ENCODE data around the gene ARHGAP9. TPM values are rescaled to one million over a fixed set of nuclear protein-coding genes. Genes with fewer than 3 reads are reported as not detected.

ARHGAP9 gene
- total RNA-seq, 4 donors from 2014 or later = 3.2 to 6.3 (median 4.6) TPM

DNA sequence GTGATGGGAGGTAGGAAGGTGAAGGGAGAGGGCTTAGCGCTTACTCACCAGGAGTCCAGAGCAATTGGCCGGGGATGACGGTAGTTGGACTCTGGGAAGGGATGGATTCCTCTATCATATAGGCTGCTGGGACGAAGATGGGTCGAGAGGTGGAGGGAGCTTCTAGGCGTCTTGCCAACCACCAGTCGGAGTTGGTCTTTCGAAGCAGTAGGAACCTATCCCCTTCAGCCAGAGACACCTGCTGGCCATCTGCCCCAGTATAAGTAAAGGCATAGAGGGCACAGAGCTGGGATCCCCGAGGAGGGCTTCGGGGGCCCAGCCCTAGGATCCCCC, 657 bp downstream of the ARHGAP9 start:
- Histone ChIP-seq H3K27ac (no peak overlapping the region), H3K9me3 (no peaks in the 10 kb centered on the region), H3K4me3 (replicated peaks in 1 of 3) (no peak overlapping the region), H3K36me3 (no peaks in the 10 kb centered on the region), H3K27me3 (peaks cover 14% of the 10 kb centered on the region), H3K4me1 (peaks cover 13 to 16% of the 10 kb centered on the region in 2 donors)
- no peak for TF ChIP-seq CTCF (IDR thresholded peaks at IDR 0.05)
- no peak for TF ChIP-seq POLR2A (IDR thresholded peaks at IDR 0.05)
- WGBS, 2 donors = 83 to 87% methylated on average over 10 of the region's 10 CpGs
- intact Hi-C loops (cut with DNase I) = no loop called here
- DNase-seq = no peak

- Histone ChIP-seq H3K4me1 (peaks cover 13 to 16% of the 10 kb centered on the region in 2 donors), H3K9me3 (no peaks in the 10 kb centered on the region), H3K27me3 (peaks cover 14% of the 10 kb centered on the region), H3K36me3 (no peaks in the 10 kb centered on the region), H3K4me3 (replicated peaks in 1 of 3) (no peak overlapping the region), H3K27ac (no peak overlapping the region)
- intact Hi-C loops (cut with DNase I) = no loop called here
- no peak for DNase-seq
- 68 to 73% methylated on average over 12 of the region's 12 CpGs for WGBS, 2 donors
- TF ChIP-seq CTCF (IDR thresholded peaks at IDR 0.05) = no peak
Measured at GRCh38 chr12:57477710-57478681, 1.7 kb downstream of the ARHGAP9 start.

DNA sequence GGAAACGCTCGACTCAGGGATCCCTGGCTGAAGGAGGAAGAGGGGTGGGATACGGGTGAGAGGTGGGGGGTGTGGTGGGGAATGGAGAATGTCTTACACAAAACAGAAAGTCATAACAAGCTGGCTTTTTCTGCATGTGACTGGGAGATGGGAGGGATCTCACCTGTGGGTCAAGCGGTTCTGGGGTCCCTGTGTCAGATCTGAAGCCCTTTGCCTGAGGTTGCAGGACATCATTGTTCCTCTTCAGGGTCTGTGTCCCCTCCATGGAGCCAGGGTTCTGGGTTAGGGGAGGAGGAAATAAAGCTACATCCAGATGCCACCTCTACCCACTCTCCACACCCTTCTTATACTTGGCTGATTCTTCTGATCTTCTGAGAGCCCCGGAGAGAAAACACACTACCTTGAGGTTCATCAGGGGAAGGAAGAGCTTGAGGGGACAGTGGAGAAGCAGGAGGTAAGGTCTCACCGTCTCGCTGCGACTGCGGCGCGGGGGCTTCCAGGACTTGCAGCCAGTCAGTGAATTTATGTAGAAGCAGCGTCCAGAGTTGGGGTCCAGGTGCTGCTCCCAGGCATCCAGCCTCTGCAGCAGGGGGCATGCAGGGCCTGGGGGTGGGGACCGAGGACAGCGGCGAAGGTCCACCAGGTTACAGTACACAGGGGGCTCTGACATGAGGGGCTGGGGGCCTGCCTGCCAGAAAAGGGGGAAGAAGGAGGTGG, 2.5 kb downstream of the ARHGAP9 start:
- no peak for TF ChIP-seq POLR2A (IDR thresholded peaks at IDR 0.05)
- TF ChIP-seq CTCF (IDR thresholded peaks at IDR 0.05) = no peak
- H3K27me3 ChIP-seq = peaks cover 14% of the 10 kb centered on the region
- 78 to 82% methylated on average over 15 of the region's 15 CpGs for WGBS, 2 donors
- H3K36me3 ChIP-seq = no peaks in the 10 kb centered on the region
- DNase-seq = no peak
- H3K27ac ChIP-seq = no peak overlapping the region
- H3K4me3 ChIP-seq (replicated peaks in 1 of 3) = peak overlapping the region in 1 of 3 donors; percentile 12
- H3K4me1 ChIP-seq = peaks cover 13 to 16% of the 10 kb centered on the region in 2 donors
- intact Hi-C loops (cut with DNase I) = no loop called here
- no peaks in the 10 kb centered on the region for H3K9me3 ChIP-seq

DNA sequence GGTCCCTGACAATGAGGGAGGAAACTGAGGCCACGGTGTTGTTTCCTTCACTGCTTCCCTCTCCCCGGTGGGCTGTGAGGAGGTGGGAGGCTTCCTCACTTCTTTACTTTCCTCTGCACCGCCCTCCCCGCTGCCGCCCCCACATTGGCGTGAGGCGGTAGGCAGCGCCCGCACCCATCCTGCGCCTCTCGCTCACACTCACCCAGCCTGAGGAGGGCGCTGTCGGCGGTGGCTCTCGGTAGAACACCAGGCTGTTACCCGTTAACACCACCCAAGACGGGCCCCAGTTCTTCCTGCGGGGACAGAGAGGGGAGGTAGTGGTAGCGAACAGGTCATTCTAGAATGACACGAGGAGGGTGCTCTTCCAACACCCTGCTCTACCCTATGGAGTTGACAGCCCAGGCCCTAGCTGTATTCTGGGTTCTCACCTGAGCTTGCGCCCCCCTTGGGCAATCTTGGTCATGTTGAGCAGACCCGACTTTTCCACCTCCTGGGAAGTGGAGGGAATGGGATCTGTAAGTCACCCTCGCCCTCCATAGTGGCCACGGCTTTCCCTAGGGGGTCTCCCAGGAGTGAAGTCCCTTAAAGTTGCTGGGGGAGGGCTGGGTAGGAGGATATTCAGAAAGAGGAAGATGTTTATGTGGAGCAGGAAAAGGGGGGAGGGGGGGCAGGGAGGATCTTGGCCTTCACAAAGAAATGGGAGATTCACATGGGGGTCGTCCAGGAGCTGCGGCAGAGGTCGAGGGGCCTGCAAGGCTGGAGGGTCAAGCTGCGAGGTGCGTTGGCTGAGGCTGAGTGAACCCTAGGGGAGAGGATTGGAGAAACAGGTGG, 3.3 kb downstream of the ARHGAP9 start:
- Histone ChIP-seq H3K27ac (no peak overlapping the region), H3K4me3 (replicated peaks in 1 of 3) (peak overlapping the region in 1 of 3 donors; percentile 14)
- intact Hi-C loops (cut with DNase I) = no loop called here

More for the DNA sequence above, 3.3 kb downstream of the ARHGAP9 start:
- no peaks in the 10 kb centered on the region for H3K9me3 ChIP-seq
- H3K27me3 ChIP-seq = peaks cover 14% of the 10 kb centered on the region
- no peaks in the 10 kb centered on the region for H3K36me3 ChIP-seq
- H3K4me1 ChIP-seq = peaks cover 13 to 16% of the 10 kb centered on the region in 2 donors
- TF ChIP-seq CTCF (IDR thresholded peaks at IDR 0.05) = no peak
- TF ChIP-seq POLR2A (IDR thresholded peaks at IDR 0.05) = no peak
- 17 to 27% methylated on average over 21 of the region's 29 CpGs for WGBS, 2 donors
- DNase-seq = no peak
